HG02642 (cell line): ENCODE measurements around the gene ACOX3.
"Not testable (repeated sequence)": the region's sequence is repeated elsewhere in the genome, so short reads cannot be mapped to it uniquely, and the experiment has no call there.

Source experiments
- ATAC-seq: cut with Tn5 transposase; IDR thresholded peaks from one replicate; pipeline ENCODE4 v1.9.1; 2021; ENCODE audit warnings: mild to moderate bottlenecking; ENCODE audit not compliant: unreplicated experiment, poor library complexity

The ACOX3 gene

GRCh38 chr4:8345053-8345945, 95.2 kb downstream of the ACOX3 start:
- no peak for ATAC-seq

DNA sequence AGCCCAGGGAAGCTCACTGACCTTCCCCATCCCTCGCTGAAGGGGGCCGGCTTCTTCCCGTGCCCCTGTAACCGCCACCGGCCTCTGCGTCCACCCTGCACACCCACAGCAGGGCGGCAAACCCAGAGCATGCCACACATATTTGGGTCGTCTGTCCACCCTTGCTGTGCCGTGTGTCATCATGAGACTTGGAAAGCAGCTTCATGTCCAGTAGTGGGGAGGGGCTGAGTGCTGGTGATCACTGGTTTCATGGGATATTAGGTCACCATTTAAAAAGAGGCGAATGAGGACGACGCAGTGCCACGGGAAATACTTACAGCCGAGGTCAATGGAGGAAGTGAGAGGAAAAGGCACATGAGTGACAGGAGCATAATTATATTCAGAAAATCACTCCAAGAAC, 96.1 kb downstream of the ACOX3 start:
- no peak for ATAC-seq

DNA sequence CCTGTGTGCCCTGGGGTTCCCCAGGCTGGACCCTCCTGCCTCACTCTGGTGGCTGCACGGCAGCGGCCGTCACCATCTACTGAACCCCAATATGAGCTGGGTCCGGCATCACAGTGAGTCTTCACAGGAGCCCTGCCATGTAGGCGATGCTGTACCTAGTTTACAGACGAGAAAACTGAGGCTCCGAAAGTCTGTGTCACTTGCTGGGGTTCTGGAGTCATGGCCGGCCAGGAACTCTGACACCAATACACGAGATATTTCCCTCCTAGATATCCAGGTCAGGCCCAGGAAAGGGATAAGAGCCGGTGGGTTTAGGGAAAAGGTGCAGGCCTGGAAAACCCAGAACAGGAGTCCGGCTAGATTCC, 96.6 kb downstream of the ACOX3 start:
- no peak for ATAC-seq

- ATAC-seq = no peak
Measured at GRCh38 chr4:8343262-8343966, 97.1 kb downstream of the ACOX3 start.

GRCh38 chr4:8342651-8343261, 97.8 kb downstream of the ACOX3 start:
- ATAC-seq = no peak

- no peak for ATAC-seq
Measured at GRCh38 chr4:8341691-8342090, 98.8 kb downstream of the ACOX3 start.

GRCh38 chr4:8341281-8341680, 99.2 kb downstream of the ACOX3 start:
- not testable (repeated sequence) for ATAC-seq

GRCh38 chr4:8340781-8341241, 99.7 kb downstream of the ACOX3 start:
- ATAC-seq = no peak

GRCh38 chr4:8338351-8338961, 102.1 kb downstream of the ACOX3 start:
- ATAC-seq = no peak

- no peak for ATAC-seq
Measured at GRCh38 chr4:8336412-8337075, 104.0 kb downstream of the ACOX3 start.

DNA sequence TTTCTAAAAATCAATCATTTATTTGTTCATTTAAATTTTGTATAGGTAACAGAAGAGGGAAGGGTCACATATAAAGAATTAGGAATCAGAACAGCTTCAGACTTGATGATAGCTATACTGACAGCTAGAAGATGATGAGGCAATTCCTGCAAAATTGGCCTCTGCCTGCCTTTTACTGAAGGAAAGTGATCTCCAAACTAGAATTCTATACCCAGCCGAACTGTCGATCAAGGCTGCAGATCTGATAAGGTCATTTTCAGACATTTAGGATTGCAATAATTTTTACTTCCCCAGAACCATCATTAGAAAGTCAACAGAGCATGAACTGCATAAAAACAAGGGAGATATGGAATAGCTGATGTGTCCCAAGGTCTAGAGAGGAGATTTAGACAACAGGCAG, 104.7 kb downstream of the ACOX3 start:
- no peak for ATAC-seq

DNA sequence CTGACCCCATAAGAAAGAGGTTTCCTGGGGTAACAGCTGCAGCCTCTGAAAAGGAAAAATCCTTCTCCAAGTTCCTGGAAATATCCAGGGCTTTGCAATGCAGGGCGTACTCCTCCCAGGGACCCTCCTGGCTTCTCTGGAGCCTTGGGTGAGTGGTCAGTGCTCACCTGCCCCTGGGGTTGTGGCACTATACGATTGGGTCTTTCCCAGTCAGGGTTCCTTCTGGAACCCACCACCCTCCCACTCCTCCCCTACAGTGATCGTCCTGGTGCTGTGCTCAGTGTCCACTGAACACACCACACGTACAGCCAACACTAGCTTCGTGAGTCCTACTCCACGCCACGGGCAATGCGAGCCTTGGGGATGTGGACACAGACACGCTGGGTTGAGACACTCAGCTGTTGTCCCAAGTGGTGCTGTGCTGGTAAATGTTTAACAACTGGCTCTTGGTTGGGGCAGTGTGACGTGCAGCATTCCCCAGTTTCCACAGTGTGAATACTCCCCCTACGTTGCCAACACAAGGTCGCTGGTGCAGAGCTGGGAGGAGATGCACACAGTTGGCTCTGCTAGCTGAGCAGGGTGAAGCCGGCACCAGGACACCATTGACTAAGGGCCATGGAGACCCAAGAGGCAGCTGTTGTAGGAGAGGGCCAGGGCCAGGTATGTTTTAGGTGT, 105.6 kb downstream of the ACOX3 start:
- no peak for ATAC-seq

GRCh38 chr4:8333726-8334460, 106.6 kb downstream of the ACOX3 start:
- no peak for ATAC-seq

DNA sequence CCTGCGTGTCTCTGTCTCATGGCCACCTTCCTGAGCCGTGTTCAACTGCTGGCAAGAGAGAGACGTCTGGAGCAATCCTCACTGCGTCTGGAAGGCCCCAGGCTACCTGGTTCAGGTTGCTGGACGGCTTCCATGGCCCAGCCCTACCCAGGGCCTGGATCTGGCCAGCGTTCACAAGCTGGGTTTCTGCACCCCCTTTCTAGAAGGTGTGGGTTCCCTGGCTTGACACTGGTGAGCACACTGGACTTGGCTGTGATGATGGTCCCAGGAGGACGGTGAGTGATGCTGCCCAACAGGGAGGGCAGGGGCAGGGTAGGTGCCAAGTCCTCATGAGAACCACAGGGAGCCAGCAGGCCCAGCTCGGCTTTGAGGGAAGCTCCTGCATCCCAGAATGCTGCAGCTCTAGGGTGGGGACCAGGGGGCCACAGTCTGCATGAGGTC, 107.6 kb downstream of the ACOX3 start:
- no peak for ATAC-seq

DNA sequence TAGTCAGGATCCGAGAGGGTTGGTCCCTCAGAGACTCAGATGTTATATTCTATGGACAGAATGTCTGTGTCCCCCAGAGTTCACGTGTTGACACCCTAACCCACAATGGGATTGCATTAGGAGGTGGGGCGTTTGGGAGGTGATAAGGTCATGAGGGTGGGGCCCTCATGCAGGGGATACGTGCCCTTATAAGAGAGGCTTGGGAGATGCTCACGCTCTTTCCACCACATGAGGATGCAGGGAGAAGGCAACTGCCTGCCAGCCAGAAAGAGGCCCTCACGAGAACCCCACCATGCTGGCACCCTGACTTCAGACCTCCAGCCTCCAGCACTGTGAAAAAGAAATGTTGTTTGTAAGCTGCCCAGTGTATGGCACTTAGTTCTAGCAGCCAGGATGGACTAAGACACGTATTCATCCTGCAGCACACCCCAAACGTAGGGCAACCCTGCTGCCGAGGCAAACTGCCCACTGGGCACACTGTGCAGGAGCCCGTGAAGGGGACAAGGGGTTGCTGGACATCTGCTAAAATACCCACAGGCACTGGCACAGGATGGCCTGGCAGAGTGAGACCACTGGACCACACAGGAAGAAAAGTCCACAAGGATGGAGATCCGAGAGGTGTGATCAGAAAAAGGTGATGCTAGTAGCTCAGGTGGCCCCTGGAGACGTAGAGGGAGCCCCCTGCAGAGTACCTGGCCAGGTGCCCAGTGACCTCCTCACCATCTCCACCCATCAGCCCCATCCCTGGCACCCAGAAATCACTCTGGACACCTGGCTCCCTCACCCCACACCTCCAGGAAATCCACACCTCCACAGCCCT, 108.3 kb downstream of the ACOX3 start:
- ATAC-seq = no peak

- ATAC-seq = no peak
Measured at GRCh38 chr4:8331575-8331955, 109.0 kb downstream of the ACOX3 start.

DNA sequence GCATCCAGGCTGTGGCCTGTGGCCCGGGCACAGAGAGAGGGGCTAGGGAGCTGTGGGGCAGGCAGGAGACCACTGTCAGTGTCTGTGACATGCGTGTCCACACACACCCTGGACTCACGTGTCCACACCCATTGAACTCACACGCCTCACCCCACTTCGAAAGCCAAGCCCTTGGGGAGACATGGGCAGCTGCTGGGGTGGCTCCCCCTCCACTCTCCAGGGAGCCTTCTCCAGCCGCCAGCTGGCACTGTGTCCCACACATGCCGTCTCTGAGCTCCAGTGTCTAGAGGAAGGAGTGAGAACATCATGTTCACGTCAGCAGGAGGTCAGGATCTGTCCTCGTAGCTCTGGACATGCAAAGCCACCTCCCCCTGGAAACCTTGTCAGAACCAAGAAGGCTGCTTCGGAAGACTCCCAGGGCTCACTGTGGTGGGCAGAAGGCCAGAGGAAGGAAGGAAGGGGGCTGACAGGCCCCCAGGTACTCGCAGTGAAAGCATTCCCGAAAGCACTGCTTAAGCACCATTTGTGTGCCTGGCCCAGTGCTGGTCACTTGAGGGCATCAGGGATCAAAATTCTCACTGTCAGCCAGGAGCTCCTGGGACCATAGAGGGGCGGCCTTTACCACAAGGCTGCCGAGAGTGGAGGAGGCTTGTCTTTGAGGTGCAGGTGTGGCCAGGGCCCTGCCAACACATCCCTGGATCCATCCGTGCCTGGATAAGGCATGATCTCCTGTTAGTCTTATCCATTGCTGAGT, 109.5 kb downstream of the ACOX3 start:
- no peak for ATAC-seq
